Stimulated activated CD4-positive, alpha-beta T cell treated with anti-CD3 and anti-CD28 coated beads, Interleukin-1b, Interleukin-23, amount 100 ng/mL, for 4 hours (primary cell): ENCODE measurements around the gene WIZ.

Experiments
- DNase-seq, 2 donors: peaks; one replicate each; pipeline ENCODE4 v3.0.0-alpha.2; 2020; ENCODE audit warnings: low read depth in 2 of 2

Gene WIZ

GRCh38 chr19:15430526-15431120 lies 19.1 kb downstream of the WIZ start:
- no peak for DNase-seq

- no peak for DNase-seq
Observed at GRCh38 chr19:15429825-15430467, 19.8 kb downstream of the WIZ start.

- no peak for DNase-seq
Observed at GRCh38 chr19:15428956-15429824, 20.6 kb downstream of the WIZ start.

- DNase-seq, result no peak
Observed at GRCh38 chr19:15427991-15428471, 21.7 kb downstream of the WIZ start.

- DNase-seq, result no peak
Observed at GRCh38 chr19:15427350-15427700, 22.4 kb downstream of the WIZ start.

GRCh38 chr19:15426485-15427349 lies 23.0 kb downstream of the WIZ start:
- no peak for DNase-seq

- DNase-seq, result no peak
Observed at GRCh38 chr19:15425321-15425950, 24.3 kb downstream of the WIZ start.

GRCh38 chr19:15424692-15425272 lies 25.0 kb downstream of the WIZ start:
- no peak for DNase-seq

GRCh38 chr19:15424121-15424520 lies 25.6 kb downstream of the WIZ start:
- no peak for DNase-seq

GRCh38 chr19:15423130-15423529 lies 26.6 kb downstream of the WIZ start:
- no peak for DNase-seq

GRCh38 chr19:15422296-15423075 lies 27.3 kb downstream of the WIZ start:
- DNase-seq, result no peak

- no peak for DNase-seq
Observed at GRCh38 chr19:15421721-15422260, 28.0 kb downstream of the WIZ start.

- DNase-seq, result no peak
Observed at GRCh38 chr19:15421136-15421695, 28.5 kb downstream of the WIZ start.

- DNase-seq, result no peak
Observed at GRCh38 chr19:15419413-15420025, 30.2 kb downstream of the WIZ start.

- peak; percentile 95 to 96 for DNase-seq
Observed at GRCh38 chr19:15418579-15419412, 31.0 kb downstream of the WIZ start, which contains the start of gene AKAP8L. Gene AKAP8L, minus strand, starts transcription at chr19:15418988. Its CDS starts 65 bp downstream, at chr19:15418923.

GRCh38 chr19:15418231-15418578 lies 31.6 kb downstream of the WIZ start:
- DNase-seq, result no peak

- DNase-seq, result no peak
Observed at GRCh38 chr19:15417699-15418098, 32.1 kb downstream of the WIZ start.

GRCh38 chr19:15412832-15413231 lies 36.9 kb downstream of the WIZ start:
- no peak for DNase-seq
